Fibroblast of pulmonary artery (primary cell): Measurements from ENCODE around the gene JARID2.

ENCODE experiments used
- DNase-seq: peaks from one replicate; pipeline ENCODE4 v3.0.0-alpha.2; 2010; ENCODE audit warnings: low read depth
- H3K4me3 ChIP-seq: replicated peaks from 2 replicates; pipeline ENCODE4 v1.5.1; 2011; ENCODE audit warnings: low read depth, mild to moderate bottlenecking, control low read depth, low read length, moderate library complexity
- CTCF ChIP-seq: IDR thresholded peaks from 2 replicates; pipeline ENCODE4 v1.5.1; 2011; ENCODE audit warnings: mild to moderate bottlenecking, control low read depth, low read length, inconsistent platforms; ENCODE audit errors: missing control alignments

JARID2 gene

GRCh38 chr6:15335385-15335784 lies 89.5 kb downstream of the JARID2 start:
- no peak overlapping the region for H3K4me3 ChIP-seq
- TF ChIP-seq CTCF, result no peak
- DNase-seq, result no peak

- no peak overlapping the region for H3K4me3 ChIP-seq
- TF ChIP-seq CTCF, result no peak
These were observed 90.0 kb downstream of the JARID2 start for GRCh38 chr6:15335916-15336315.

DNA sequence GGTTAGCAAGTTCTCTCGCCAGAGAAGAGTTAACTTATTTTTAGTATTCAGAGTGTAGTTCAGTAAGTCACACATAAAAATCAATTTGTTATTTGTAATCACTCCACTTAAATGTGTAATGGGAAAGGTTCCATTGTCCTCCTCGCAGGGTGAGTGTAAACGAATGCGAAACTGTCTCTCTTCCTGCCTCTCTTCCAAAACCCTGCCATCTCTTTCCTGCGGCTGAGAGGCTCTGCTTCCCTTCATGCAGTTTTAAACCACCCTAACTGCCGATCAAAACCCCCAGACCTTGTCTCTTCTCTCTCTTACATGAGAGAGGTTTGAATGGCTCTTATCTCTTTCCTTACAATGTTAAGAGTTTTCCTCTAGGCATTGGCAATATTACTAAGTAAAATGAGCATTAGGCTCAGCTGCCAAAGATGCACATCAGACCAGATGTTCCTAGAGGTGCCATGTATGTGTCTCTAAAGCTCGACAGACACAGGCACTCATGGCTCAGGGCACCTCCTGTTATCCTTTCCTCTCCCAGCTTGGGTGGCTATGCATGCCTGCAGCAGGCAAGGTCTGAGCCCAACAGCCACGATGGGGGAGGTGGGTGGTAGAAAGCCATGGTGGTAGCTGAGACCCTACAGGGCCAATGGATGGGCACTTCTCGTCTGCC lies 91.2 kb downstream of the JARID2 start:
- no peak overlapping the region for H3K4me3 ChIP-seq
- no peak for DNase-seq
- TF ChIP-seq CTCF, result no peak

More at GRCh38 chr6:15335916-15336315, 90.0 kb downstream of the JARID2 start:
- no peak for DNase-seq

DNA sequence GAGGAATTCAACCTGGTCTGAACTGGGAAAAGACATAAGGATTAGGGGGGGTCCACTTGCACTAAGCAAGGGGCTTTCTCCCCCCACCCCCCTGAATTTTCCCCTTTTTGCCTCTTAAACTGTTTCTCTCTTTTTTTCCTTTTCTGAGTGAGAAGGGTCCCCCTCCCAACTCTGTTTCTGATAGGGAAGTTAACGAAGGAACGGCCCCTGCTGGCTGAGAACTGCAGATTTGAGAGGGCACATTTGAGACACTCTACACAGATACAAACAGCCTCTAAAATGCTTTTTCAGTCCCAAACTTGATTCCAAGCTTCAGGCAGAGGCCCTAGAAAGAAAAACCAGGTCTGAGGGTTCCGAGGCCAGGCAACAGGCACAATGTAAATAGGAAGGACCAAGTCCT lies 91.7 kb downstream of the JARID2 start:
- no peak overlapping the region for H3K4me3 ChIP-seq

DNA sequence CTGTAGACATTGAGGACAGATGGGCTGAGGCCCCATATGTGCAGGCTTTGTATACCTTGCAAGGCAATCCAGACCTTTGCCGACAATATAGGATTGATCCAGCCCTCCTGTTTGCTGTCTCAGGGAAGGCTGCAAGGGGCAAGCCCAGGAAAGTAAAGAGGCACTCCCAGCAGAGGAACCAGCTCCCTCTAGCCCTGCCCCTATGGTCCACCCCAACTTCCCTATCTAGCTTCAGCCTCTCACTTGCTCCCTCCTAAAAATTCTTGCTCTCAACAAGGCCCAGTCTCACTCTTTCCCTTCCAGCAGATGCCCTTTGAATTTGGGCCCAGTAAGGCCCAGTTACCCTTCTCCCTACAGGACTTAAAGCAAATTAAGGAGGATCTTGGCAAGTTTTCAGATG lies 92.6 kb downstream of the JARID2 start:
- no peak for DNase-seq
- TF ChIP-seq CTCF, result no peak
- H3K4me3 ChIP-seq, result no peak overlapping the region

More for the DNA sequence above, 91.7 kb downstream of the JARID2 start:
- no peak for DNase-seq
- TF ChIP-seq CTCF, result no peak

DNA sequence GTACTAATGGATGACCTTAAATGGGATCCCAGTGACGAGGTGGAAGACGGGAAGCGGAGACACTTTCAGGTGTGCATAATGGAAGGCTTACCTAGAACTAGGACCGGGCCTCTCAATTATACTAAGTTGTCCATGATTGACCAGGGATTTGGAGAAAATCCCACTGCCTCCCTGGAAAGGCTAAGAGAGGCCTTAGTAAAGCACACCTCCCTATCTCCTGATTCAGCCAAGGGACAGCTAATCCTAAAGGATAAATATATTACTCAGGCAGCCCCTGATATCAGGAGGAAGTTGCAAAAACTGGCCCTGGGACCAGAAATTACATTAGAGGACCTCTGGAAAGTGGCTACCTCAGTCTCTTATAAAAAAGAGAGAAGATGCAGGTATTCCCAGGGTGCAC lies 93.2 kb downstream of the JARID2 start:
- TF ChIP-seq CTCF, result no peak
- no peak overlapping the region for H3K4me3 ChIP-seq
- DNase-seq, result no peak

GRCh38 chr6:15340105-15340601 lies 94.3 kb downstream of the JARID2 start:
- no peak overlapping the region for H3K4me3 ChIP-seq
- no peak for TF ChIP-seq CTCF
- no peak for DNase-seq
